Chondrocyte (in vitro differentiated cells): Measurements from ENCODE around the gene FAR1. TPM values are rescaled to one million over a fixed set of nuclear protein-coding genes. Genes with fewer than 3 reads are reported as not detected.

Source experiments
- DNase-seq: peaks from one replicate; pipeline ENCODE4 v3.0.0; 2021; ENCODE audit warnings: mixed read lengths, low spot score
- H3K27ac Mint-ChIP-seq: one replicate; pipeline ENCODE4 v1.8.0; 2021; ENCODE audit warnings: mild to moderate bottlenecking, moderate library complexity, mixed read lengths; ENCODE audit not compliant: unreplicated experiment
- H3K27me3 Mint-ChIP-seq: 2 replicates; pipeline ENCODE4 v1.8.0; 2021; ENCODE audit warnings: low read depth, mixed read lengths
- H3K36me3 Mint-ChIP-seq: 2 replicates; pipeline ENCODE4 v1.8.0; 2021; ENCODE audit warnings: low read depth, mixed read lengths
- H3K4me1 Mint-ChIP-seq: 2 replicates; pipeline ENCODE4 v1.8.0; 2021; ENCODE audit warnings: low read depth, mild to moderate bottlenecking, mixed read lengths
- H3K4me3 Mint-ChIP-seq: one replicate; pipeline ENCODE4 v1.8.0; 2021; ENCODE audit warnings: mild to moderate bottlenecking, moderate library complexity, mixed read lengths; ENCODE audit not compliant: unreplicated experiment
- H3K9me3 Mint-ChIP-seq: 2 replicates; pipeline ENCODE4 v1.8.0; 2021; ENCODE audit warnings: low read depth, mixed read lengths
- total RNA-seq: library from RNA; stranded (reverse); gene quantifications from 3 replicates; pipeline ENCODE4 v1.2.1, GENCODE V29; 2021
- TF ChIP-seq, protein P1 (sequence below): fragments of 200-600 bp; sonication (generic); IDR thresholded peaks from 2 replicates; pipeline ENCODE4 v1.5.0; 2021; ENCODE audit warnings: antibody characterized with exemption, mild to moderate bottlenecking, moderate library complexity

Gene FAR1
- total RNA-seq, 1 donor from 2014 or later: 74.6 TPM

GRCh38 chr11:13713982-13714381, 45.5 kb downstream of the FAR1 start:
- Mint-ChIP-seq H3K36me3 (peaks cover 30% of the 10 kb centered on the region), H3K4me3 (no peak overlapping the region), H3K4me1 (peaks cover 23% of the 10 kb centered on the region), H3K9me3 (no peaks in the 10 kb centered on the region), H3K27ac (no peak overlapping the region), H3K27me3 (no peaks in the 10 kb centered on the region)
- TF ChIP-seq, protein P1, sequence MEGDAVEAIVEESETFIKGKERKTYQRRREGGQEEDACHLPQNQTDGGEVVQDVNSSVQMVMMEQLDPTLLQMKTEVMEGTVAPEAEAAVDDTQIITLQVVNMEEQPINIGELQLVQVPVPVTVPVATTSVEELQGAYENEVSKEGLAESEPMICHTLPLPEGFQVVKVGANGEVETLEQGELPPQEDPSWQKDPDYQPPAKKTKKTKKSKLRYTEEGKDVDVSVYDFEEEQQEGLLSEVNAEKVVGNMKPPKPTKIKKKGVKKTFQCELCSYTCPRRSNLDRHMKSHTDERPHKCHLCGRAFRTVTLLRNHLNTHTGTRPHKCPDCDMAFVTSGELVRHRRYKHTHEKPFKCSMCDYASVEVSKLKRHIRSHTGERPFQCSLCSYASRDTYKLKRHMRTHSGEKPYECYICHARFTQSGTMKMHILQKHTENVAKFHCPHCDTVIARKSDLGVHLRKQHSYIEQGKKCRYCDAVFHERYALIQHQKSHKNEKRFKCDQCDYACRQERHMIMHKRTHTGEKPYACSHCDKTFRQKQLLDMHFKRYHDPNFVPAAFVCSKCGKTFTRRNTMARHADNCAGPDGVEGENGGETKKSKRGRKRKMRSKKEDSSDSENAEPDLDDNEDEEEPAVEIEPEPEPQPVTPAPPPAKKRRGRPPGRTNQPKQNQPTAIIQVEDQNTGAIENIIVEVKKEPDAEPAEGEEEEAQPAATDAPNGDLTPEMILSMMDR: no peak
- DNase-seq: no peak

GRCh38 chr11:13717331-13717730, 48.9 kb downstream of the FAR1 start:
- no peak for DNase-seq
- Mint-ChIP-seq H3K4me1 (peaks cover 20% of the 10 kb centered on the region), H3K4me3 (no peak overlapping the region), H3K27ac (no peak overlapping the region), H3K27me3 (no peaks in the 10 kb centered on the region), H3K9me3 (no peaks in the 10 kb centered on the region), H3K36me3 (peaks cover 25% of the 10 kb centered on the region)
- TF ChIP-seq, protein P1: no peak

GRCh38 chr11:13718394-13718793, 49.9 kb downstream of the FAR1 start:
- no peak for DNase-seq
- Mint-ChIP-seq H3K36me3 (peaks cover 30% of the 10 kb centered on the region), H3K9me3 (no peaks in the 10 kb centered on the region), H3K4me3 (no peak overlapping the region), H3K27me3 (no peaks in the 10 kb centered on the region), H3K4me1 (peaks cover 17% of the 10 kb centered on the region), H3K27ac (no peak overlapping the region)
- TF ChIP-seq, protein P1: no peak

DNA sequence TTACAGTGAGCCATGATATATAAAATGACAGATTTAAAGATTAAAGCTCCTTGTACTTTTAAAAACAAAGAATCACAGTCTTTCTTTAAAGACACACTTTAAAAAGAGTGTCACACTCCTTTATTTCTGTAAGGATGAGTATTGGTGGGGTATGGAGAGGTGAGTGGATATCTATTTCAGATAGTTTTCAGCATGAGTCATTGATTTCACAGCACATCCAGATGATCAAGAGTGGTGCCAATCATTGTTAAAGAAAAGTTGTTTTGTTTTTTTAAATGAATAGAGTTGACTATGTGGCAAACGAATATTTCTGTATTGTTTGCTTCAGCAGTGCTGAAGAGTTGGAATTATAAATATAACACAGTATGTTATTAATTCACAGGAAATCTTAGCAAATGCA, 52.5 kb downstream of the FAR1 start:
- Mint-ChIP-seq H3K27me3 (no peaks in the 10 kb centered on the region), H3K4me3 (no peak overlapping the region), H3K27ac (peak overlapping the region; percentile 70), H3K36me3 (peaks cover 21% of the 10 kb centered on the region), H3K4me1 (peaks cover 17% of the 10 kb centered on the region), H3K9me3 (no peaks in the 10 kb centered on the region)
- TF ChIP-seq, protein P1: no peak
- DNase-seq: no peak

- no peaks in the 10 kb centered on the region for H3K9me3 Mint-ChIP-seq
- H3K27ac Mint-ChIP-seq: no peak overlapping the region
- DNase-seq: no peak
- no peaks in the 10 kb centered on the region for H3K27me3 Mint-ChIP-seq
- peaks cover 17% of the 10 kb centered on the region for H3K4me1 Mint-ChIP-seq
- no peak overlapping the region for H3K4me3 Mint-ChIP-seq
- H3K36me3 Mint-ChIP-seq: peaks cover 20% of the 10 kb centered on the region
- TF ChIP-seq, protein P1: no peak
Observed at GRCh38 chr11:13721760-13722159, 53.3 kb downstream of the FAR1 start.
